ENCODE data around the gene PRRC2A.

DNA sequence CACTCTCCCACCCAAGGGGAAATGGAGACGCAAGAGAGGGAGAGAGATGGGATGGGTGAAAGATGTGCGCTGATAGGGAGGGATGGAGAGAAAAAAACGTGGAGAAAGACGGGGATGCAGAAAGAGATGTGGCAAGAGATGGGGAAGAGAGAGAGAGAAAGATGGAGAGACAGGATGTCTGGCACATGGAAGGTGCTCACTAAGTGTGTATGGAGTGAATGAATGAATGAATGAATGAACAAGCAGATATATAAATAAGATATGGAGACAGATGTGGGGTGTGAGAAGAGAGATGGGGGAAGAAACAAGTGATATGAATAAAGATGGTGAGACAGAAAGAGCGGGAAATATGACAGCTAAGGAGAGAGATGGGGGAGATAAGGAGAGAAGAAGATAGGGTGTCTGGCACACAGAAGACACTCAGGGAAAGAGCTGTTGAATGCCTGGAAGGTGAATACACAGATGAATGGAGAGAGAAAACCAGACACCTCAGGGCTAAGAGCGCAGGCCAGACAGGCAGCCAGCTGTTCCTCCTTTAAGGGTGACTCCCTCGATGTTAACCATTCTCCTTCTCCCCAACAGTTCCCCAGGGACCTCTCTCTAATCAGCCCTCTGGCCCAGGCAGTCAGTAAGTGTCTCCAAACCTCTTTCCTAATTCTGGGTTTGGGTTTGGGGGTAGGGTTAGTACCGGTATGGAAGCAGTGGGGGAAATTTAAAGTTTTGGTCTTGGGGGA is 44.4 kb upstream of the PRRC2A start:
- TF ChIP-seq CTCF (conservative IDR thresholded peaks at IDR 0.05; ENCODE audit: low read length) (no peak), EZH2phosphoT487 (IDR thresholded peaks at IDR 0.05; ENCODE audit: borderline replicate concordance, low read depth, low read length) (no peak)

Data from OCI-LY7 (cell line).